Measurements from ENCODE around the gene ZC3H4. TPM values are rescaled to one million over a fixed set of nuclear protein-coding genes. Genes with fewer than 3 reads are reported as not detected.

ZC3H4 gene
- total and polyA plus RNA-seq, 10 of the 15 experiments (the other 5 are each of a cell fraction or from before 2014, with no cell fraction given): 5.1 to 86.3 (median 15.5) TPM

DNA sequence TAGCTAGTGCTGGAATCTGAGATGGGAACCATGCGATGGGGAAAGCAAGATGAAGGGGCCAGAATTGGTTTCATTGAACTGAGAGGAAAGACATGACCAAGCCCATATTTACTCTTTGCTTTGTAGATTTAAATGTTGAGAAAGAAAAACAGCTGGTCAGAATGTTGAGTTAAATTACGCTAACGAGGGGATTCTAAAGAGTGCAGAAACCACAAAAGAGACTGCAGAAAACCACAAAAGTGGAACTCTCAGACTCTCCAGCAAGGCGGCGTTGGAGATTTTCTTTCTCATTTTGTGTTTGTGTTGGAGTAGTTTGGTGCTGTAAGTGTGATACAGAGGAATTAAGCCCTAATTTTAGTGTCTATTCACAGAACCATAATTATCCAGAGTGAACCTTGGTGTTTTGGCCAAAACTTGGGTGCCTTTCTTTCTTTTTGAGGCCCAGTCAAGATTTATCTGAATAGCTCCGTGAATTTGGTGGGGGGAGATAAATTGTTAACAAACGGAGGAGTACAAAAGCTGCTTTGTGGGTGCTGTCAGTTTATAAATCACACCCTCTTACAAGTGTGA is 43.4 kb upstream of the ZC3H4 start (continued):
- TF ChIP-seq, protein P1, sequence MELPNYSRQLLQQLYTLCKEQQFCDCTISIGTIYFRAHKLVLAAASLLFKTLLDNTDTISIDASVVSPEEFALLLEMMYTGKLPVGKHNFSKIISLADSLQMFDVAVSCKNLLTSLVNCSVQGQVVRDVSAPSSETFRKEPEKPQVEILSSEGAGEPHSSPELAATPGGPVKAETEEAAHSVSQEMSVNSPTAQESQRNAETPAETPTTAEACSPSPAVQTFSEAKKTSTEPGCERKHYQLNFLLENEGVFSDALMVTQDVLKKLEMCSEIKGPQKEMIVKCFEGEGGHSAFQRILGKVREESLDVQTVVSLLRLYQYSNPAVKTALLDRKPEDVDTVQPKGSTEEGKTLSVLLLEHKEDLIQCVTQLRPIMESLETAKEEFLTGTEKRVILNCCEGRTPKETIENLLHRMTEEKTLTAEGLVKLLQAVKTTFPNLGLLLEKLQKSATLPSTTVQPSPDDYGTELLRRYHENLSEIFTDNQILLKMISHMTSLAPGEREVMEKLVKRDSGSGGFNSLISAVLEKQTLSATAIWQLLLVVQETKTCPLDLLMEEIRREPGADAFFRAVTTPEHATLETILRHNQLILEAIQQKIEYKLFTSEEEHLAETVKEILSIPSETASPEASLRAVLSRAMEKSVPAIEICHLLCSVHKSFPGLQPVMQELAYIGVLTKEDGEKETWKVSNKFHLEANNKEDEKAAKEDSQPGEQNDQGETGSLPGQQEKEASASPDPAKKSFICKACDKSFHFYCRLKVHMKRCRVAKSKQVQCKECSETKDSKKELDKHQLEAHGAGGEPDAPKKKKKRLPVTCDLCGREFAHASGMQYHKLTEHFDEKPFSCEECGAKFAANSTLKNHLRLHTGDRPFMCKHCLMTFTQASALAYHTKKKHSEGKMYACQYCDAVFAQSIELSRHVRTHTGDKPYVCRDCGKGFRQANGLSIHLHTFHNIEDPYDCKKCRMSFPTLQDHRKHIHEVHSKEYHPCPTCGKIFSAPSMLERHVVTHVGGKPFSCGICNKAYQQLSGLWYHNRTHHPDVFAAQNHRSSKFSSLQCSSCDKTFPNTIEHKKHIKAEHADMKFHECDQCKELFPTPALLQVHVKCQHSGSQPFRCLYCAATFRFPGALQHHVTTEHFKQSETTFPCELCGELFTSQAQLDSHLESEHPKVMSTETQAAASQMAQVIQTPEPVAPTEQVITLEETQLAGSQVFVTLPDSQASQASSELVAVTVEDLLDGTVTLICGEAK (IDR thresholded peaks at IDR 0.05; ENCODE audit: borderline replicate concordance): no peak
- no peak for TF ChIP-seq TCF12 (IDR thresholded peaks at IDR 0.05; ENCODE audit: low read depth, low read length)
- TF ChIP-seq, protein P2, sequence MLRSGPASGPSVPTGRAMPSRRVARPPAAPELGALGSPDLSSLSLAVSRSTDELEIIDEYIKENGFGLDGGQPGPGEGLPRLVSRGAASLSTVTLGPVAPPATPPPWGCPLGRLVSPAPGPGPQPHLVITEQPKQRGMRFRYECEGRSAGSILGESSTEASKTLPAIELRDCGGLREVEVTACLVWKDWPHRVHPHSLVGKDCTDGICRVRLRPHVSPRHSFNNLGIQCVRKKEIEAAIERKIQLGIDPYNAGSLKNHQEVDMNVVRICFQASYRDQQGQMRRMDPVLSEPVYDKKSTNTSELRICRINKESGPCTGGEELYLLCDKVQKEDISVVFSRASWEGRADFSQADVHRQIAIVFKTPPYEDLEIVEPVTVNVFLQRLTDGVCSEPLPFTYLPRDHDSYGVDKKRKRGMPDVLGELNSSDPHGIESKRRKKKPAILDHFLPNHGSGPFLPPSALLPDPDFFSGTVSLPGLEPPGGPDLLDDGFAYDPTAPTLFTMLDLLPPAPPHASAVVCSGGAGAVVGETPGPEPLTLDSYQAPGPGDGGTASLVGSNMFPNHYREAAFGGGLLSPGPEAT (IDR thresholded peaks at IDR 0.05; ENCODE audit: low read depth): peak; percentile 55; the same call in 1 of the 2 replicates
- no peak for TF ChIP-seq SUZ12 (IDR thresholded peaks at IDR 0.05; ENCODE audit: unreplicated experiment)
- TF ChIP-seq ZNF207 (IDR thresholded peaks at IDR 0.05; ENCODE audit: borderline replicate concordance): no peak
- peak; percentile 88 for TF ChIP-seq MTA2 (IDR thresholded peaks at IDR 0.05; ENCODE audit: low read depth)
- TF ChIP-seq ZNF384 (IDR thresholded peaks at IDR 0.05; ENCODE audit: borderline replicate concordance, low read depth, low read length): no peak
- TF ChIP-seq ASH2L (IDR thresholded peaks at IDR 0.05; ENCODE audit: borderline replicate concordance, low read depth): no peak
- TF ChIP-seq, protein P3, sequence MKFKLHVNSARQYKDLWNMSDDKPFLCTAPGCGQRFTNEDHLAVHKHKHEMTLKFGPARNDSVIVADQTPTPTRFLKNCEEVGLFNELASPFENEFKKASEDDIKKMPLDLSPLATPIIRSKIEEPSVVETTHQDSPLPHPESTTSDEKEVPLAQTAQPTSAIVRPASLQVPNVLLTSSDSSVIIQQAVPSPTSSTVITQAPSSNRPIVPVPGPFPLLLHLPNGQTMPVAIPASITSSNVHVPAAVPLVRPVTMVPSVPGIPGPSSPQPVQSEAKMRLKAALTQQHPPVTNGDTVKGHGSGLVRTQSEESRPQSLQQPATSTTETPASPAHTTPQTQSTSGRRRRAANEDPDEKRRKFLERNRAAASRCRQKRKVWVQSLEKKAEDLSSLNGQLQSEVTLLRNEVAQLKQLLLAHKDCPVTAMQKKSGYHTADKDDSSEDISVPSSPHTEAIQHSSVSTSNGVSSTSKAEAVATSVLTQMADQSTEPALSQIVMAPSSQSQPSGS (IDR thresholded peaks at IDR 0.05; ENCODE audit: low read length): no peak
- TF ChIP-seq PAX5 (IDR thresholded peaks at IDR 0.05; ENCODE audit: borderline replicate concordance, low read depth, low read length): no peak
- no peak for TF ChIP-seq JUNB (IDR thresholded peaks at IDR 0.05)
- TF ChIP-seq, protein P4, sequence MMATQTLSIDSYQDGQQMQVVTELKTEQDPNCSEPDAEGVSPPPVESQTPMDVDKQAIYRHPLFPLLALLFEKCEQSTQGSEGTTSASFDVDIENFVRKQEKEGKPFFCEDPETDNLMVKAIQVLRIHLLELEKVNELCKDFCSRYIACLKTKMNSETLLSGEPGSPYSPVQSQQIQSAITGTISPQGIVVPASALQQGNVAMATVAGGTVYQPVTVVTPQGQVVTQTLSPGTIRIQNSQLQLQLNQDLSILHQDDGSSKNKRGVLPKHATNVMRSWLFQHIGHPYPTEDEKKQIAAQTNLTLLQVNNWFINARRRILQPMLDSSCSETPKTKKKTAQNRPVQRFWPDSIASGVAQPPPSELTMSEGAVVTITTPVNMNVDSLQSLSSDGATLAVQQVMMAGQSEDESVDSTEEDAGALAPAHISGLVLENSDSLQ (IDR thresholded peaks at IDR 0.05): no peak
- no peak for TF ChIP-seq BMI1 (IDR thresholded peaks at IDR 0.05; ENCODE audit: borderline replicate concordance)
- TF ChIP-seq CREM (IDR thresholded peaks at IDR 0.05; ENCODE audit: low read depth): no peak
- TF ChIP-seq CHD1 (IDR thresholded peaks at IDR 0.05; ENCODE audit: low read depth, low read length): no peak
- TF ChIP-seq, protein P5, sequence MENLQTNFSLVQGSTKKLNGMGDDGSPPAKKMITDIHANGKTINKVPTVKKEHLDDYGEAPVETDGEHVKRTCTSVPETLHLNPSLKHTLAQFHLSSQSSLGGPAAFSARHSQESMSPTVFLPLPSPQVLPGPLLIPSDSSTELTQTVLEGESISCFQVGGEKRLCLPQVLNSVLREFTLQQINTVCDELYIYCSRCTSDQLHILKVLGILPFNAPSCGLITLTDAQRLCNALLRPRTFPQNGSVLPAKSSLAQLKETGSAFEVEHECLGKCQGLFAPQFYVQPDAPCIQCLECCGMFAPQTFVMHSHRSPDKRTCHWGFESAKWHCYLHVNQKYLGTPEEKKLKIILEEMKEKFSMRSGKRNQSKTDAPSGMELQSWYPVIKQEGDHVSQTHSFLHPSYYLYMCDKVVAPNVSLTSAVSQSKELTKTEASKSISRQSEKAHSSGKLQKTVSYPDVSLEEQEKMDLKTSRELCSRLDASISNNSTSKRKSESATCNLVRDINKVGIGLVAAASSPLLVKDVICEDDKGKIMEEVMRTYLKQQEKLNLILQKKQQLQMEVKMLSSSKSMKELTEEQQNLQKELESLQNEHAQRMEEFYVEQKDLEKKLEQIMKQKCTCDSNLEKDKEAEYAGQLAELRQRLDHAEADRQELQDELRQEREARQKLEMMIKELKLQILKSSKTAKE (IDR thresholded peaks at IDR 0.05; ENCODE audit: low read depth, poor library complexity, severe bottlenecking): peak; percentile 63
- TF ChIP-seq, protein P6, sequence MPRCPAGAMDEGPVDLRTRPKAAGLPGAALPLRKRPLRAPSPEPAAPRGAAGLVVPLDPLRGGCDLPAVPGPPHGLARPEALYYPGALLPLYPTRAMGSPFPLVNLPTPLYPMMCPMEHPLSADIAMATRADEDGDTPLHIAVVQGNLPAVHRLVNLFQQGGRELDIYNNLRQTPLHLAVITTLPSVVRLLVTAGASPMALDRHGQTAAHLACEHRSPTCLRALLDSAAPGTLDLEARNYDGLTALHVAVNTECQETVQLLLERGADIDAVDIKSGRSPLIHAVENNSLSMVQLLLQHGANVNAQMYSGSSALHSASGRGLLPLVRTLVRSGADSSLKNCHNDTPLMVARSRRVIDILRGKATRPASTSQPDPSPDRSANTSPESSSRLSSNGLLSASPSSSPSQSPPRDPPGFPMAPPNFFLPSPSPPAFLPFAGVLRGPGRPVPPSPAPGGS (IDR thresholded peaks at IDR 0.05; ENCODE audit: borderline replicate concordance, insufficient read depth, low read depth, low read length, poor library complexity, severe bottlenecking): no peak

Measured in GM12878 (cell line).